Endothelial cell of umbilical vein (primary cell): ENCODE measurements around the gene CDK6.

Experiments
- EZH2 ChIP-seq: IDR thresholded peaks from 2 replicates; pipeline ENCODE4 v1.6.1; 2012; ENCODE audit warnings: borderline replicate concordance, low read depth, mild to moderate bottlenecking, moderate library complexity, low read length, inconsistent platforms; ENCODE audit not compliant: severe bottlenecking
- GATA2 ChIP-seq: IDR thresholded peaks from 2 replicates; pipeline ENCODE4 v1.7.0; 2011; ENCODE audit warnings: low read depth, mild to moderate bottlenecking, moderate library complexity, mixed read lengths, low read length; ENCODE audit not compliant: insufficient read length, insufficient read depth
- JUN ChIP-seq: IDR thresholded peaks from 2 replicates; pipeline ENCODE4 v1.6.1; 2011; ENCODE audit warnings: borderline replicate concordance, low read depth; ENCODE audit not compliant: insufficient read length, insufficient read depth
- POLR2A ChIP-seq: IDR thresholded peaks from 2 replicates; pipeline ENCODE4 v1.6.1; 2012; ENCODE audit warnings: low read depth, mild to moderate bottlenecking, control low read depth, low read length
- POLR2AphosphoS5 ChIP-seq: IDR thresholded peaks from 2 replicates; pipeline ENCODE4 v1.6.1; 2012; ENCODE audit warnings: low read depth, mild to moderate bottlenecking, control low read depth, low read length, moderate library complexity; ENCODE audit not compliant: insufficient read depth
- TF ChIP-seq, protein P1 (sequence below), 2 donors: IDR thresholded peaks; 1 replicate in 1 of 2; 2 replicates in 1 of 2; pipeline ENCODE4 v1.5.1; 2011; ENCODE audit warnings: low read length in 2 of 2, mild to moderate bottlenecking in 2 of 2, moderate library complexity in 2 of 2, control low read depth in 1 of 2, inconsistent platforms in 1 of 2, low read depth in 1 of 2; ENCODE audit not compliant: insufficient read depth in 1 of 2; ENCODE audit errors: extremely low read depth in 1 of 2
- TF ChIP-seq, protein P2 (sequence below): IDR thresholded peaks from 2 replicates; pipeline ENCODE4 v1.6.1; 2011; ENCODE audit not compliant: insufficient read depth, insufficient read length

DNA sequence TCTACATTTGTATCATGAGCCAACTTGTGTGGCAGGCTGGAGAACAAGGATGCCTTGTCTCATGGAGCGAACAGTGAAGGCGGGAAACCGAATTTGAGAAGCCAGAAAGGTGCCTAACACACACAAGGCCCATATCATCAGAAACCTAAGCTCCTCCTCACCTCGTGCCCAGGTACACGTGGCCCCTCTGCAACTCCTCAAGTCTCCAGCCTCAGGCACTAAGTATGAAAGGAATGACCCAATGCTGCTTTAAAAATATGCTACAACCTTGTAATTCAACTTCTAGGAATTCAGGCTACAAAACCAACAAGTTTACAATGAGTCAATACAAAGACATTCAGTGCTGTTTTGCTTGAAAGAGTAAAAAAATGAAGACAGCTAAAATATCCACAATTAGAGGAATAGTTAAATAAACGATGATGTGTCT lies 95.7 kb downstream of the CDK6 start:
- TF ChIP-seq, protein P1, sequence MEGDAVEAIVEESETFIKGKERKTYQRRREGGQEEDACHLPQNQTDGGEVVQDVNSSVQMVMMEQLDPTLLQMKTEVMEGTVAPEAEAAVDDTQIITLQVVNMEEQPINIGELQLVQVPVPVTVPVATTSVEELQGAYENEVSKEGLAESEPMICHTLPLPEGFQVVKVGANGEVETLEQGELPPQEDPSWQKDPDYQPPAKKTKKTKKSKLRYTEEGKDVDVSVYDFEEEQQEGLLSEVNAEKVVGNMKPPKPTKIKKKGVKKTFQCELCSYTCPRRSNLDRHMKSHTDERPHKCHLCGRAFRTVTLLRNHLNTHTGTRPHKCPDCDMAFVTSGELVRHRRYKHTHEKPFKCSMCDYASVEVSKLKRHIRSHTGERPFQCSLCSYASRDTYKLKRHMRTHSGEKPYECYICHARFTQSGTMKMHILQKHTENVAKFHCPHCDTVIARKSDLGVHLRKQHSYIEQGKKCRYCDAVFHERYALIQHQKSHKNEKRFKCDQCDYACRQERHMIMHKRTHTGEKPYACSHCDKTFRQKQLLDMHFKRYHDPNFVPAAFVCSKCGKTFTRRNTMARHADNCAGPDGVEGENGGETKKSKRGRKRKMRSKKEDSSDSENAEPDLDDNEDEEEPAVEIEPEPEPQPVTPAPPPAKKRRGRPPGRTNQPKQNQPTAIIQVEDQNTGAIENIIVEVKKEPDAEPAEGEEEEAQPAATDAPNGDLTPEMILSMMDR (IDR thresholded peaks at IDR 0.05; ENCODE audit: extremely low read depth in 1 of 2, insufficient read depth in 1 of 2, low read depth in 1 of 2, low read length in 2 of 2) = no peak
- TF ChIP-seq POLR2A (no peak), EZH2 (no peak), POLR2AphosphoS5 (no peak), JUN (no peak), GATA2 (no peak)
- TF ChIP-seq, protein P2, sequence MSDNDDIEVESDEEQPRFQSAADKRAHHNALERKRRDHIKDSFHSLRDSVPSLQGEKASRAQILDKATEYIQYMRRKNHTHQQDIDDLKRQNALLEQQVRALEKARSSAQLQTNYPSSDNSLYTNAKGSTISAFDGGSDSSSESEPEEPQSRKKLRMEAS = no peak
